ENCODE results near the gene PLXNA4. TPM values are rescaled to one million over a fixed set of nuclear protein-coding genes. Genes with fewer than 3 reads are reported as not detected.

PLXNA4 gene, protein sequence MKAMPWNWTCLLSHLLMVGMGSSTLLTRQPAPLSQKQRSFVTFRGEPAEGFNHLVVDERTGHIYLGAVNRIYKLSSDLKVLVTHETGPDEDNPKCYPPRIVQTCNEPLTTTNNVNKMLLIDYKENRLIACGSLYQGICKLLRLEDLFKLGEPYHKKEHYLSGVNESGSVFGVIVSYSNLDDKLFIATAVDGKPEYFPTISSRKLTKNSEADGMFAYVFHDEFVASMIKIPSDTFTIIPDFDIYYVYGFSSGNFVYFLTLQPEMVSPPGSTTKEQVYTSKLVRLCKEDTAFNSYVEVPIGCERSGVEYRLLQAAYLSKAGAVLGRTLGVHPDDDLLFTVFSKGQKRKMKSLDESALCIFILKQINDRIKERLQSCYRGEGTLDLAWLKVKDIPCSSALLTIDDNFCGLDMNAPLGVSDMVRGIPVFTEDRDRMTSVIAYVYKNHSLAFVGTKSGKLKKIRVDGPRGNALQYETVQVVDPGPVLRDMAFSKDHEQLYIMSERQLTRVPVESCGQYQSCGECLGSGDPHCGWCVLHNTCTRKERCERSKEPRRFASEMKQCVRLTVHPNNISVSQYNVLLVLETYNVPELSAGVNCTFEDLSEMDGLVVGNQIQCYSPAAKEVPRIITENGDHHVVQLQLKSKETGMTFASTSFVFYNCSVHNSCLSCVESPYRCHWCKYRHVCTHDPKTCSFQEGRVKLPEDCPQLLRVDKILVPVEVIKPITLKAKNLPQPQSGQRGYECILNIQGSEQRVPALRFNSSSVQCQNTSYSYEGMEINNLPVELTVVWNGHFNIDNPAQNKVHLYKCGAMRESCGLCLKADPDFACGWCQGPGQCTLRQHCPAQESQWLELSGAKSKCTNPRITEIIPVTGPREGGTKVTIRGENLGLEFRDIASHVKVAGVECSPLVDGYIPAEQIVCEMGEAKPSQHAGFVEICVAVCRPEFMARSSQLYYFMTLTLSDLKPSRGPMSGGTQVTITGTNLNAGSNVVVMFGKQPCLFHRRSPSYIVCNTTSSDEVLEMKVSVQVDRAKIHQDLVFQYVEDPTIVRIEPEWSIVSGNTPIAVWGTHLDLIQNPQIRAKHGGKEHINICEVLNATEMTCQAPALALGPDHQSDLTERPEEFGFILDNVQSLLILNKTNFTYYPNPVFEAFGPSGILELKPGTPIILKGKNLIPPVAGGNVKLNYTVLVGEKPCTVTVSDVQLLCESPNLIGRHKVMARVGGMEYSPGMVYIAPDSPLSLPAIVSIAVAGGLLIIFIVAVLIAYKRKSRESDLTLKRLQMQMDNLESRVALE (N-terminal part only)
- total RNA-seq (4.7 and 4.8 TPM in 2 replicates), polyA plus RNA-seq (1.4 and 1.9 TPM in 2 replicates)

GRCh38 chr7:132575982-132576720 lies at the start of gene PLXNA4:
Gene PLXNA4 (minus strand): TSS chr7:132576470. CDS start chr7:132508693, 67,777 bp downstream.
- Histone ChIP-seq H3K4me2 (peak within 1 kb of the TSS; percentile 98), H3K4me1 (ENCODE audit: insufficient read depth) (peaks cover 12% of the 10 kb centered on the region), H3K4me3 (peak within 1 kb of the TSS; percentile 55), H2AFZ (peak within 1 kb of the TSS; percentile 71), H3K27ac (no peak within 1 kb of the TSS), H3K36me3 (replicated peaks; ENCODE audit: insufficient read depth, low read depth) (no peaks in the 10 kb centered on the region), H3K27me3 (peaks cover 72% of the 10 kb centered on the region), H4K20me1 (ENCODE audit: insufficient read depth, poor library complexity, severe bottlenecking) (no peaks in the 10 kb centered on the region), H3K79me2 (no peaks in the 10 kb centered on the region), H3K9me3 (ENCODE audit: low read depth) (no peaks in the 10 kb centered on the region), H3K9me2 (replicated peaks; ENCODE audit: insufficient read depth) (no peaks in the 10 kb centered on the region)
- 3% methylated on average over 58 of the region's 67 CpGs for WGBS (ENCODE audit: low lambda C conversion rate, missing lambda C conversion rate)
- TF ChIP-seq EZH2phosphoT487 (IDR thresholded peaks at IDR 0.05; ENCODE audit: low read depth, severe bottlenecking, unreplicated experiment), result no peak
- TF ChIP-seq, protein P1, sequence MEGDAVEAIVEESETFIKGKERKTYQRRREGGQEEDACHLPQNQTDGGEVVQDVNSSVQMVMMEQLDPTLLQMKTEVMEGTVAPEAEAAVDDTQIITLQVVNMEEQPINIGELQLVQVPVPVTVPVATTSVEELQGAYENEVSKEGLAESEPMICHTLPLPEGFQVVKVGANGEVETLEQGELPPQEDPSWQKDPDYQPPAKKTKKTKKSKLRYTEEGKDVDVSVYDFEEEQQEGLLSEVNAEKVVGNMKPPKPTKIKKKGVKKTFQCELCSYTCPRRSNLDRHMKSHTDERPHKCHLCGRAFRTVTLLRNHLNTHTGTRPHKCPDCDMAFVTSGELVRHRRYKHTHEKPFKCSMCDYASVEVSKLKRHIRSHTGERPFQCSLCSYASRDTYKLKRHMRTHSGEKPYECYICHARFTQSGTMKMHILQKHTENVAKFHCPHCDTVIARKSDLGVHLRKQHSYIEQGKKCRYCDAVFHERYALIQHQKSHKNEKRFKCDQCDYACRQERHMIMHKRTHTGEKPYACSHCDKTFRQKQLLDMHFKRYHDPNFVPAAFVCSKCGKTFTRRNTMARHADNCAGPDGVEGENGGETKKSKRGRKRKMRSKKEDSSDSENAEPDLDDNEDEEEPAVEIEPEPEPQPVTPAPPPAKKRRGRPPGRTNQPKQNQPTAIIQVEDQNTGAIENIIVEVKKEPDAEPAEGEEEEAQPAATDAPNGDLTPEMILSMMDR (IDR thresholded peaks at IDR 0.05; ENCODE audit: poor library complexity), result no peak
- TF ChIP-seq EZH2 (IDR thresholded peaks at IDR 0.05; ENCODE audit: borderline replicate concordance), result no peak
- DNase-seq (ENCODE audit: low spot score), result peak; percentile 31

- Histone ChIP-seq H3K27me3 (no peaks in the 10 kb centered on the region), H3K36me3 (replicated peaks; ENCODE audit: insufficient read depth, low read depth) (no peaks in the 10 kb centered on the region), H3K4me2 (no peak overlapping the region), H3K4me3 (no peak overlapping the region), H3K4me1 (ENCODE audit: insufficient read depth) (no peaks in the 10 kb centered on the region), H4K20me1 (ENCODE audit: insufficient read depth, poor library complexity, severe bottlenecking) (no peaks in the 10 kb centered on the region), H3K9me2 (replicated peaks; ENCODE audit: insufficient read depth) (no peaks in the 10 kb centered on the region), H3K27ac (no peak overlapping the region), H3K9me3 (ENCODE audit: low read depth) (no peaks in the 10 kb centered on the region), H2AFZ (no peak overlapping the region), H3K79me2 (no peaks in the 10 kb centered on the region)
- DNase-seq (ENCODE audit: low spot score), result no peak
- WGBS (ENCODE audit: low lambda C conversion rate, missing lambda C conversion rate), result 74% methylated on average over 2 of the region's 2 CpGs
- no peak for TF ChIP-seq EZH2 (IDR thresholded peaks at IDR 0.05; ENCODE audit: borderline replicate concordance)
- TF ChIP-seq, protein P1 (IDR thresholded peaks at IDR 0.05; ENCODE audit: poor library complexity), result no peak
- TF ChIP-seq EZH2phosphoT487 (IDR thresholded peaks at IDR 0.05; ENCODE audit: low read depth, severe bottlenecking, unreplicated experiment), result no peak
Measured at GRCh38 chr7:132625651-132626050, 49.4 kb upstream of the PLXNA4 start.

DNA sequence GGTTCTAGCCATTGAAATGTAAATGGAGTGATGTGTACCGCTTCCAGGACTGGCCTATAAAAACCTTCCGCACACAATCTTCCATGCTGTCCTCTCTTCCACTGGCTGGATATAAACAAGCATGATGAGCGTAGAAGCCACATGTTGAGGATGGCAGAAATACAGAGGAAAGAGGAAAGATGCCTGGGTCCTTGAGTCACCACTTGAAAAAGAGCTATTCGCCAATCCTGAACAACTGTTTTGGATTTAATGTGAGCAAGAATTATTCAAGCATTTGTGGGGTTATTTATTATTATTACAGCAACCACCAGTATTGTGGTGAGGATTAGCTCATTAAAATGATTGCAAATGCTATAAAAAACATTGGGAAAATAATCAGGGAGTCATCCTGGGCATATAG lies 45.8 kb upstream of the PLXNA4 start:
- 91% methylated on average over 4 of the region's 4 CpGs for WGBS (ENCODE audit: low lambda C conversion rate, missing lambda C conversion rate)
- DNase-seq (ENCODE audit: low spot score), result no peak

More for the DNA sequence above, 45.8 kb upstream of the PLXNA4 start:
- Histone ChIP-seq H3K27ac (no peak overlapping the region), H3K9me2 (replicated peaks; ENCODE audit: insufficient read depth) (no peaks in the 10 kb centered on the region), H3K9me3 (ENCODE audit: low read depth) (no peaks in the 10 kb centered on the region), H4K20me1 (ENCODE audit: insufficient read depth, poor library complexity, severe bottlenecking) (no peaks in the 10 kb centered on the region), H3K4me3 (no peak overlapping the region), H3K4me1 (ENCODE audit: insufficient read depth) (peaks cover 2% of the 10 kb centered on the region), H3K36me3 (replicated peaks; ENCODE audit: insufficient read depth, low read depth) (no peaks in the 10 kb centered on the region), H3K27me3 (no peaks in the 10 kb centered on the region), H3K79me2 (no peaks in the 10 kb centered on the region), H2AFZ (no peak overlapping the region), H3K4me2 (no peak overlapping the region)
- TF ChIP-seq, protein P1 (IDR thresholded peaks at IDR 0.05; ENCODE audit: poor library complexity), result no peak
- TF ChIP-seq EZH2 (IDR thresholded peaks at IDR 0.05; ENCODE audit: borderline replicate concordance) (no peak), EZH2phosphoT487 (IDR thresholded peaks at IDR 0.05; ENCODE audit: low read depth, severe bottlenecking, unreplicated experiment) (no peak)

All from hepatocyte (in vitro differentiated cells).